HG03103 (cell line): ENCODE results near the gene PTTG1IP.

Experiments used
- ATAC-seq: cut with Tn5 transposase; IDR thresholded peaks from one replicate; pipeline ENCODE4 v1.9.1; 2021; ENCODE audit warnings: low read depth; ENCODE audit not compliant: unreplicated experiment

PTTG1IP gene

DNA sequence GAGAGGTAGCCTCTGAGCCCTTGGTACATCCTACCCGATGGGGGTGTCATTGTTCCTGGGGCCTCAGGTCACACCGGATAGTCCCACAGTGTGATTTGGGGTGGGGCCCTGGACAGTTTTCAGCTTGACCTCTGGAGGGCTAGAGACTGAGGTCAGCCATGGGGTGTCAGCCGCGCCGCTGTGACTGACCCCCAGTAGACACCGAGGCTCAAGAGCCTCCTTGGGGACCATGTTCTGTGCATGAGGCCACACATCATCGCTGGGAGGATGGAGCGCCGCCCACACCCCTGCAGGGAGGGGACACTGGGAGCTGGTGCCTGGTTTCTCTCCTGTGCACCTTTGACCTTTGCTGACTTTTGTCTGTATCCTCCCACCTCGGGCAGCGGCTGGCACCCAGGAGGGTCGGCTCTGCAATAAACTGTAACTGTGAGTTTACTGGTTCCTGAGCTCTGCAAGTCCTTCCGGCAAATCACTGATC lies 24.6 kb upstream of the PTTG1IP start:
- ATAC-seq, result no peak

DNA sequence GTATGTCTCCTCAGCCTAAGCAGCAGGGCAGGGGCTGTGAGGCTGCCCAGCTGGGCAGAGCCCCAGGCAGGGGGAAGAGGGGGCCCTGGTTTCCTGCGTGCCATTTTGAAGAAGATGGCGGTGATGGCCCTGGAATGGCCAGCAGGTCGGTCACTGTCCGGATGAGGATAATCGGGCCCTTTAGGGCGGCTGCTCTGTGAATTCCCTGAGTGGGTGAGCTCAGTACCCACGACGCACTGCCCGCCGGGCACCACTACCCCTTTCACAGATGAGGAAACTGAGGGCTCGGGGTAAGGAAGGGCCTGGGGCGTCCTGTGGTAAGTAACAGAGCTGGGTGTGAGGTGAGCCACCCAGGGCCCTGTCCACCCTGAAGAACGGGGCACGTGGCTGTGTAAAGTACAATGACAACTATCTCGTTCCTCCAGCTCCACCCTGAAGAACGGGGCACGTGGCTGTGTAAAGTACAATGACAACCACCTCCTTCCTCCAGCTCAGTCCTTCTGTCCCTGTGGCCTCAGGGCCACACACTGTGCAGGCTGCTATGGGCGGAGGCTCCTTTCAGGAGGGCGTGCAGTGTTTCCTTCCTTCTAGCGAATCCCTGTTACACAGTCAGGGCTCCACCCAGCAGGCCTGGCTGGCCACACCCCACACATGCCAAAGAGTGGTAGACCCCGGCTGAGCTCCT lies 24.0 kb upstream of the PTTG1IP start:
- ATAC-seq, result no peak

DNA sequence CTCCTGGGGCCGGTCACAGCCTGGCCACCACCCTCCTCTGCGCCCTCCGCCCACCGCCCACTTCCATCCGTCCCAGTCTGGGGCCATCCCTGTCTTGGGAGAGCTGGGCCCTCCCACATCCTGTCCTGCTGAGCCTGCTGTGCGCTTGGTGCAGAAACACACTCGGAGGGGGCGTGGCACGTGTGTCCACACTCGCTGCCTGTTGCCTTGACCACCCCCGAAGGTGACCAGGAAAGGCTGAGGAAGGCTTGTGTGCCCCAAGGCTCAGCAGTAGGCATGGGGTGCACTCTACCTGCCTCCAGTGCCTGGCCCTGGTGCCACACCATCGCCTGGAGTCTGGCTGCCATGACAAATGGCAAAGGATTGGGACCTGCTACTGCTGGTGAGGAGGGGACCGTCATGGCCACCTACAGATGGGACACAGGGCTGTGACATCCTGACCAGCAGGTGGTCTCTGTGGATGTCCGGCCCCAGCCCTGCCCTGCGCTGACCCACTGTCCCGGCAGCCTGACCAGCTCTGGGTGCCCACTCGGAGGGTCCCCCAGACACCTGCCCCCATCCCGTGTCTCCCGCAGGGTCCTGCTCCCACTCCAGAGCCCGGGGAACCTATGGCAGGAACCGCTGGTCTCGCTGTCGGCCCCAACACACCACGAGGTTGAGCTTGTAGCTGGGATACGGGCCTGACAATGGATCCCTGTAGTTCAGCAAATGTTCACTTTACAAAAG lies 23.2 kb upstream of the PTTG1IP start:
- ATAC-seq, result no peak

DNA sequence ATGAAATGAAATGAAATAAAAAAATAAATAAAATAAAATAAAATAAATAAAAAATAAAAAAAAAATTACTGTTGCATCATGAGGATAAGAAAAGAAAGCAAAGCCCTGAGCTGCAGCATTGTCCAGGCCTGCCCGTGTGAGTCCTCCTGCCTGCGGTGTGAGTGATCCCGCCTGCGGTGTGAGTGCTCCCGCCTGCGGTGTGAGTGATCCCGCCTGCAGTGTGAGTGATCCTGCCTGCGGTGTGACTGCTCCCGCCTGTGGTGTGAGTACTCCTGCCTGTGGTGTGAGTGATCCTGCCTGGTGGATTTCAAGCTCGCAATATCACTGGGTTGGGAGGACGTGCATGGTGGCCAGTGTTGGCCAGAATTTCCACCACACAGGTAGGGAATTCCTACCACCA lies 22.4 kb upstream of the PTTG1IP start:
- ATAC-seq, result no peak

DNA sequence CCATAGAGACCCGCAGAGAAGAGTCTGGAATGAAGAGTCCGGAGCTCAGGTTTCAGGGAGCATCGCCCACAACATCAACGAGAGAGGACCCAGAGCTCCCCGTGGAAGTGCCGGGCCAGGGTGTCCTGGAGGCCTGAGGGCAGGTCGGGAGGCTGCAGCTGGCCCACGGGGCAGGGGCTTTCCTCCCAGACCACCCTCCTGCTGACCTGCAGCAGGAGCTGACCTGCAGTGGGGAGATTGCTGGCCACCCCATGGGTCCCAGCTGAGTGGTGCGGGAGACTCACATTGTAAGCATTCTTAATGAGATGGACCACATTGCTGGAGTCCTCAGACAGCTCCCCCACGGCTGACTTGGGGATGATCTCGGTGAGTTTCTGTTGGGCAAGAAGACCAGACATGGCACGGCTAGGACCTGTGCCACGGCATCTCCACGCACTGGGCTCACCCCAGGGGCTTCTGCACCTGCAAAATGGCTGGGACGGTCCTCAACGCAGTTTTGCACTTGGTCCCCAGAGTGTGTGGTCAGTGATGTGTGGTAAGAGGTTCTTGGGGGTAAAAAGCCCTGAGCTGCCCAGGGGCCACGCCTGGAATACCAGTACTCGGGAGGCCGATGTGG lies 21.3 kb upstream of the PTTG1IP start:
- no peak for ATAC-seq

DNA sequence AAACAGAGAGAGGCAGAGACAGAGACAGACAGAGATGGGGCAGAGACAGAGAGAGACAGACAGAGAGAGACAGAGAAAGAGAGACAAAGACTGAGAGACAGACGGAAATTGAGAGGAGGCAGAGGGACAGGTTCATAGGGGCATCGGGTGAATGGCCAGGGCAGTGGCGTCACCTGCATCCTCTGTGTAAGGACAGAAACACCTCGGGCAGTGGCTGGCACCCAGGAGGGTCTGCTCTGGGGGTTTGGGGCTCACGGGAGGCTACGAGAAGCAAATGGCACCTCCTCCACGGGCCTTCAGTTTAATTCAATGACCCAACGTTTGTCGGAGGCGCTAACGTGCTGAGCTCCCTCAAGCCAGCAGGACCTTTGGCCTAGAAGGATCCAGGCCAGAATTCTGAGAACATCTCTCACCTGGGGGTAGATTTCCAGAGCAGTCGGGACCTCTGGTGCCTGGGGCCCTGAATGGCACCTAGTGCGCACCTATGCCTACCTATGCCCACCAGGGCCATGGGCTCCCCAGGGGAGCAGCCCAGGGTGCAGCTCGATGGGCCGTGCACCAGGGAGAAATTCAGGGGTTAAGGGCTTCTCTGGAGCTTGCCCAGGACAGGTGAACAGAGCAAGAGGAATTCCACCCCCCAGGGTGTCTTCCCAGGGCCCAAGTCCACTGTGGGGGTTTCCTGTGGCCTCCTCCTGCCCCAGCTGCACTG lies 20.6 kb upstream of the PTTG1IP start:
- no peak for ATAC-seq

DNA sequence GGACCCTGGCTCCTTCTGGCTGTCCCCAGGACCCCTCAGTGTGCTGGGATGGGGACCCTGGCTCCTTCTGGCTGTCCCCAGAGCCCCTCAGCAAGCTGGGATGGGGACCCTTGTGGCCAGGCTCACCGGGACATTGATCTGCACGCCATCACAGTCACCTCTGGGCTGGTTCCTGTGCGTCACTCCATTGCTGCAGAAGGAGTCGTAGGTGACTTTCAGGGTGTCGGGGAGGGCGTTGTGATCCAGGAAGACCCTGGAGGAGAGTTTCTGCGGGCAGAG lies 19.7 kb upstream of the PTTG1IP start:
- no peak for ATAC-seq

DNA sequence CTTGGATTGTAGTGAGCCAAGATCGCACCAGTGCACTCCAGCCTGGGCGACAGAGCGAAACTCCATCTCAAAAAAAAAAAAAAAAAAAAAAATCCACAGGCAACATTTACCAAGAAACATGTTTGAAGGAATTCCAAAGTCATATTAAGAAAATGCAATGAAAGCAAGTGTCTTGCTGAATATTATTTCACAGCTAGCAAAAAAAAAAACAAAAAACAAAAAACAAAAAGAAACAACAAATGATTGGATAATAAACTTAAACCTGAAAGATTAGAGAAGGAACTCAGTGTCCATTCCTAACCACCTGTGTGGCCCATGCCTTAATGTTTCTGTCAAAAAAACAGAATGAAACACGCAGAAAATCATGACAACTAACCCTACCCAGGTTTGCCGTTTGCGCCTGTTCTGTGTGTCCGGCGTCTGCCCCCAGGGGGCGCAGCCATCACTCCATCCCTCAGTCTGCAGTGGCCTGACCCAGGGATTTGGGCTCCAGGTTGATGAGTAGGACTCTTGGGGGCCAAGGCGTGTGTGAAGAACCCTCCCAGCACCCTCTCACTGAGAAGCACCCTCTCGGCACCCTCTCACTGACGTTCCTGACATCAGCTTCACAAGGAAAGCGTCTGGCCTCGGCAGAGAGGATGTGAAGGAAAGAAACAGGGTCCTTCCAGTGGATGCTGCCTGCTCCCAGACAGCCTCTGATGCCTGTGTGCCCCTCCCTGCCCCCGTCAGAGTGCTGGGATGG lies 19.2 kb upstream of the PTTG1IP start:
- no peak for ATAC-seq

DNA sequence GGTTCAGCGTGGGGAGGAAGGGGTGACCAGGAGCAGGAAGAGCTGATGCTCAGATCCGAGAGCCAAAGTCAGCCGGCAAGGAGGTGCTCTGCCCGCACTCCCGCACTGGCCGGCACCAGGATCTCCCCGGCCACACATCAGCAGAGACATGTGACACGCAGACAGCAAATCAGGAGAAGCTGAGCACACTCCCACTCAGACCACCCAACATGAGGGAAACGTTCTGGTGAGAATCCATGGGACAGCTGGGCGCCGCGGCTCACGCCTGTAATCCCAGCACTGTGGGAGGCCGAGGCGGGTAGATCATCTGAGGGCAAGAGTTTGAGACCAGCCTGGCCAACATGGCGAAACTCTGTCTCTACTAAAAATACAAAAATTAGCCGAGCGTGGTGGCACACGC lies 18.6 kb upstream of the PTTG1IP start:
- no peak for ATAC-seq

DNA sequence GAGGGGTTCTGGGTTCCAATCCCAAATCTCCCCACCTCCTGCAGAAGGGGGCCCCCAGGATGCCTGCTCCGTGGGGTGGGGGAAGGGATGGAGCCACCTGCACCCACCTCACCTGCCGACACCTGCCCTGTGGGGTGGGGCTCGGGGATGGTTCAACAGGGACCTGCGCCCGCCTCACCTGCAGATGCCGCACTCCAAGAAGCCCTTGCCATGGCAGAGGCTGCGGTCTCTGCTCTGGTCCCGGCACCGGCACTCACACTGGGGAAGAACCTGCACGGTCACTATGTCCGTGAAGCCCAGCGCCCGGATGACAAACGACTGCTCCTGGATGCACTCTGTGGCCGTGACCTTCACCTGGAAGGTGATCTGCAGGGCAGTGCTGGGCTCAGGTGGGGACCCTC lies 18.1 kb upstream of the PTTG1IP start:
- ATAC-seq, result no peak

DNA sequence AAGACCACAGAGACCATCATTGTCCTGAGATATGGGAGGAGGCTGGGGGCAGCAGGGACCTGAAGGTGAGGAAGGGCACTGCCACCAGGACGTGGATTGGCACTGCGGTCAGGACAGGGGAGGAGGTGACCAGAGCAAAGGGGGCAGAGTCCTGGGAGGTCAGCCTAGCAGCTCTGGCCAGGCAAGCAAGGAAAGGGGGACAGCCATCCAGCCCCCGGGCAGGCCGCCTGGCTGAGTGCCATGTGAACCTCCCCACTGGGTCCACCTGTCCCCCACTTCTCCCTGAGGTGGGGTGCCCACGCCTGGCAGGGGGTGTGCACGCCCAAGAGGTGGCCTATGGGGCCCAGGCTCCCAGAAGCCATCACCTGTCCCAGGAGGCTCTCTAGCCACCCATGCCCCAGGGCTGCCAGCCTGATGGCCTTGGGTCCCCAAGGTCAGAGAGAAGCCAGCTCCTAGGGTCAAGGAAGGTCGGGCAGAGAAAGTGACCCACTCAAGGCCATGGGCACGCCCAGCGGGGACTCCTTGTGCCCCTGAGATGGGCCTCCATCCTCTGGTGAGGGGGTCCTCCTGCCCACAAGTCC lies 17.6 kb upstream of the PTTG1IP start:
- no peak for ATAC-seq

DNA sequence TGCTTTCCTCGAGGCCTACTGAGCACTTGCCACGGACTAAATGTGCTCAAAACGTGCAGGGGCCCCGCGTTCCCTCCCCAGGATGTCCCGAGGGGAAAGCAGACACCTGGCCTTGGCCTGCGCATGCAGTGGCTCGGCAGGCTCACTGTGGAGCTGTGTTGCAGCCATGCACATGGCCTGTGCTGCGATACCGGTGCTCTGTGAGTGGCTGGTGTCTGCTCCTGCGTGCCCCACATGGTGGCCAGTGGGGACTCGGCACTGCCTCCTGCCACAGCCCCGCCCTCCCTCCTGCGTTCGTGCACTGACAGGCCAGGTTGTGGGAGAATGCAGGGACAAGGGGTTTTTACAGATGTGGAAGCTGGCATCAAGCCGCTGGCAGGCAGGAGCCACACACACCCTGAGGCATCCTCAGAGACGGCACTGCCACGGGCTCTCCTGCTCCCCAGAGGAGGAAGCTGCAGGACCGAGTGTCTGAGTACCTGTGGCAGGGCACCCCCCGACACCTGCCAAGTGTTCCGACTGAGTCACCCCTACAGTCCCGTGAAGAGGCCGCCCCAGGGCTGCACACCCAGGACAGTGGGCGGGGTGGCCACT lies 16.9 kb upstream of the PTTG1IP start:
- no peak for ATAC-seq

DNA sequence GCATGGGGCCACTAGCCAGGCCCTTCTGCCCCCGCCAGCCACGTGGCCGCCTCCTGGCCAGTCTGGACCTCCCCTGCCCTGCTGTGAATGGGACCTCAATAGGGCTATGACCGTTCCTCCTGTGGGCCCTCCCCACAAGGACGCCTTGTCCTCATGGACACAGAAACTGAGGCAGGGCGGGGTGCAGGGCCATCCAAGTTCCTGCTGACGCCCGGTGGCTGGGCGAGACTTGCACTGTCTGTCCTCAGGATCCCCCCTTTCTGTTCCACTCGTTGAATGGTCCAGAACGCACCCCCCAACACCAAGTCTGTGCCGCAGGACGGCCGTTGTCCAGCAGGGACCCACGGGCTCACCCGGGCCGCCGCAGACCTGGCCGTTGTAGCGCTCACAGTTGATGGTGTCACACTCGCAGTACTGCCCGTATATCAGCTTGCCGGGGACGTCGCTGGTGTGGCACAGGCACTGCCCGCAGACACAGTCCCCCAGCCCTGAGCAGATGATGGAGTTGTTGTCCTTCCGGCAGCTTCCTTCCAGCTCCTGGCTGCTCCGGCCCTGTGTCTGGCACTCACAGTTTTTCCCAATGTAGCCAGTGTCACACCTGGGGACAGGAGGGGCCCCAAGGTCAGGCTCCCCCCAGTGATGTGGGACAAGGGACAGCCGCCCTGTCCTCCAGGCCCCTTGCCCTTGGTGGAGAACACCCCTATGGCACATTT lies 16.3 kb upstream of the PTTG1IP start:
- ATAC-seq, result no peak

DNA sequence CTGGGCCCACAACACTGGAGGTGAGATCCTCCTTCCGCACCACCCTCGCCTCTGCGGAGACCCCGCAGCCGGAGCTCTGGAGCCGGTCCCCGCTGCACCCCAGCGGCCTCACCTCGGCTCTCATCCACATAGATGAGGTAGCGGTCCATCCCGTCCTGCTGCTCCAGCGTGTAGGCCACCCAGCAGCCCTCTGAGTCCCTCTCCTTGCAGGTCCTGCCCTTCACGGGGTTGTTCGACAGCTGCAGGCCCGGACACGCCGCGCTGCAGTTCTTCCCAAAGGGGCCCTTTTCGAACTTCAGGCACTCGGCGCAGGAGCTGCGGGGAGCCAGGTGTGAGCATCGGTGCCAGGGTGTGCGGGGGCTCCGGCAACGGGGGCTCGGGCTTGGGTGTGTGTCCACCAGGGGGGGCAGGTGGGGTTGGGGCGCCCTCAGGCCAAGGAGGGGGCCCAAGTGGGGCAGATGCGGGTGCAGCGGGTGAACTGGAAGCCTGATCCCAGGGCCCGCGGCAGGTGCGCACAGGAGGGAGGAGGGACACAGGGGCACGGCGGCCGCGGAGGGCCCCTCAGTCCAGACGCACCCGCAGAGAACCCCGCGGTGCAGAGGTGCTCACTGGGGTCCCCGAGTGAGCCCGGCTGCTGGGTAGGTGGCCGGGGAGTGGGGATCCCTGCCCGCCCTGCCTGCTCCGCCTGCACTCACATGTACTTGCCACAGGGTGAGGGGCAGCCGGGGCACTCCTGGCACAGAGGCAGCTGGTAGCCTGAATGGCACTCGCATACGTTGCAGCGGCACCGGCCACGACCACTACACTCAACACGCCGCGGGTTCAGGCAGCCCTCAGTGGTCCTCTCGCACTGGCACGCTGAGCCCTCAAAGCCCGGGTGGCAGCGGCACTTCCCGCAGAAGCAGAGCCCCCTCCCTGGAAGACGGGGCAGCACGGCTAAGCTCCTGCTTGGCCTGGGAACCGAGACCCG lies 15.4 kb upstream of the PTTG1IP start:
- no peak for ATAC-seq

DNA sequence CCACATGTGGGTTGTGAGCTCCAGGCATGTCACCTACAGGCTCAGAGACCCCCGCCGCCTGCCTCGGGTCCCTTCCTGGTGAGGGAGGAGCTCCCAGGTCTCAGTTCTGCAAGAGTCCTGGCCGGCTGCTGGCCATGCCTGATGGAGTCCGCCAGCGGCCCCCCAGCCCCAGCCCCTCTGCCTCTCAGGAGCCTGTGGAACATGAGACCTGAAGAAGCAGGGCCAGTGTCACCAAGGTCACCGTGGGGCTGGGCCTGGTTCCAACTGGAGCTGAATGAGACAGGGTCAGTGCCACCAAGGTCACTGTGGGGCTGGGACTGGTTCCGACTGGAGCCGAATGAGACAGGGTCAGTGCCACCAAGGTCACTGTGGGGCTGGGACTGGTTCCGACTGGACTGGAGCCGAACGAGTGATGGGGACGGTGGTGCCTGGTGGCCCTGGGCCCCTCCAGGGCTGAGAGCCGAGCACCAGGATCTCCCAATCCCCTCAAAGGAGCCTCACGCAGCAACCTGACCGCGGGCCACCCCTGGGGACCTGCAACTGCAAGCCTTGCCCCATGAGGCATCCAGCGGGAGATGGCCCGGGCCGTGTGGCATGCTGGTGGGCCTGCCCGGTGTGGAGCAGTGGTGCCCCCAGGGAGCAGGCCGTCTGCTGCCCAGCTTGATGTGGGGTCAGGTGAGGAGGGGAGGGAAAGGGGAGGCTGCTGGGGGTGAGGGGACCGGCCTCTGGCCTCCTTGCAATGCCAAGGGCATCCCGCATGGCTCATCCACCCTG lies 14.5 kb upstream of the PTTG1IP start:
- no peak for ATAC-seq

DNA sequence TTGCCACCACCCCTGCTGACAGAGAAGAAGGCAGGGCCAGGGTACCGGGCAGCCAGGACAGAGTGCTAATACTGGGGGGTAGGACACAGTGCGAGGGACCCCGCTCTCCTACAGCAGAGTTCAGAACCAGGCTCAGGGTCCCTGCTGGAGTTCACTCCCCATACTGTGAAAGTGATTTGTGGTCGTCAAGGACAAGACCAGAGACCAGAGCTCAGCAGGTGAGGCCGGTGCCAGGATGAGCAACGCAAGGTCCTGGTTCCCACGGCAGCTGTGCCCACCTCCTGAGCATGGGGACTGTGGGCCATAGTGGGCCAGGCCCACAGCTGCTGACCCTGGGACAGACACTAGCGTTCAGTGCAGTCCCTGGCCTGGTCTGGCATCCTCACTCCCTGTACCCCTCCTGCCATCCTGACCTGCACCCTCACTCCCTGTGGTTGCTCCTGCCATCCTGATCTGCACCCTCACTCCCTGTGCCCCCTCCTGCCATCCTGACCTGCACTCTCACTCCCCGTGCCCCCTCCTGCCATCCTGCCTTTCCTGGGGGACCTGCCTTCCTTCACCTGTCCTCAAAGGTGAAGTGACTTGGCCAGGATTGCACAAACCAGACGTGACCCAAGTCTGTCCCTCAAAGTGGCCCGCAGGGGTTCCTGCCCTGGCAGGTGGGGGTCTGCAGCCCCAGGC lies 13.8 kb upstream of the PTTG1IP start:
- no peak for ATAC-seq
